HG03045 (cell line): ENCODE results near the gene SPATA24.
"Not testable (repeated sequence)": the region's sequence is repeated elsewhere in the genome, so short reads cannot be mapped to it uniquely, and the experiment has no call there.

ENCODE experiments used
- ATAC-seq: cut with Tn5 transposase; IDR thresholded peaks from one replicate; pipeline ENCODE4 v1.9.1; 2021; ENCODE audit warnings: mild to moderate bottlenecking, moderate library complexity; ENCODE audit not compliant: unreplicated experiment

SPATA24 gene

DNA sequence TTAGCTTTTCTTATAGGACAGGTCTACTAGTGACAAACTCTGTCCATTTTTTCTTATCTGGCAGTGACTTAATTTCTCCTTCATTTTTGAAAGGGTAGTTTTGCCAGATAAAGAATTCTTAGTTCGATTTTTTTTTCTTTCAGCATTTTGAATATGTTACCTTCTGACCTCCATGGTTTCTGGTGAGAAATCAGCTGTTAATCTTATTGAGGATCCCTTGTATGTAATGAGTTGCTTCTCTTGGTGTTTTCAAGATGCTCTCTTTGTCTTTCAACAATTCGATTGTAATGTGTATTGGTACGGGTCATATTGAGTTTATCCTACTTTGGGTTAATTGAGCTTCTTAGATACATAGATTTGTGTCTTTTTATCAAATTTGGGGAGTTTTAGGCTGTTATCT is 49.7 kb downstream of the SPATA24 start:
- no peak for ATAC-seq

DNA sequence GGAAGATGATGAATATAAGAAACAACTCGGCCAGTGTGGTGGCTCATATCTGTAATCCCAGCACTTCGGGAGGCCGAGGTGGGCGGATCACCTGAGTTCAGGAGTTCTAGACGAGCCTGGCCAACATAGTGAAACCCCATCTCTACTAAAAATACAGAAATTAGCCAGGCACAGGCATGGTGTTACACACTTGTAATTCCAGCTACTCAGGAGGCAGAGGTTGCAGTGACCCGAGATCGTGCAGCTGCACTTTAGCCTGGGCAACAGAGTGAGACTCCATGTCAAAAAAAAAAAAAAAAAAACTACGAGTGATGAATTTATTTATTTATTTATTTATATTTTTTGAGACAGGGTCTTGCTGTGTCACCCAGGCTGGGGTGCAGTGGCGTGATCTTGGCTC is 56.0 kb downstream of the SPATA24 start:
- not testable (repeated sequence) for ATAC-seq
